Uterus (tissue), 4 donors: ENCODE measurements around the gene CPA1. TPM values are rescaled to one million over a fixed set of nuclear protein-coding genes. Genes with fewer than 3 reads are reported as not detected.

Experiments used
- DNase-seq, 2 donors: peaks; one replicate each; pipeline ENCODE4 v3.0.0-alpha.2; 2019 to 2020
- H3K27ac ChIP-seq, 2 donors: fragments of 200-600 bp; sonication (generic); 1 replicate in 1 of 2; 2 replicates in 1 of 2; pipeline ENCODE4 v1.5.1; 2016 to 2018
- H3K27me3 ChIP-seq, 2 donors: fragments of 200-600 bp; sonication (generic); one replicate each; pipeline ENCODE4 v1.5.1; 2018 to 2019; ENCODE audit warnings: control low read depth in 1 of 2
- H3K36me3 ChIP-seq, 2 donors: fragments of 200-600 bp; sonication (generic); one replicate each; pipeline ENCODE4 v1.5.1; 2019; ENCODE audit warnings: control low read depth in 1 of 2
- H3K4me1 ChIP-seq, 2 donors: fragments of 200-600 bp; sonication (generic); one replicate each; pipeline ENCODE4 v1.5.1; 2018 to 2019; ENCODE audit warnings: control low read depth in 1 of 2
- H3K4me3 ChIP-seq, 2 donors: fragments of 200-600 bp; sonication (generic); 1 replicate in 1 of 2; 2 replicates in 1 of 2; pipeline ENCODE4 v1.5.1; 2018 to 2019; ENCODE audit warnings: mild to moderate bottlenecking in 1 of 2
- H3K9me3 ChIP-seq, 2 donors: fragments of 200-600 bp; sonication (generic); one replicate each; pipeline ENCODE4 v1.5.1; 2019; ENCODE audit warnings: control low read depth in 1 of 2
- POLR2A ChIP-seq, 2 donors: fragments of 450-650 bp; IDR thresholded peaks; one replicate each; pipeline ENCODE4 v1.6.1; 2016; ENCODE audit warnings: antibody characterized with exemption in 2 of 2, mild to moderate bottlenecking in 1 of 2, moderate library complexity in 1 of 2
- intact Hi-C: fragments of 100-400 bp; cut with DNase I; formaldehyde crosslinking; loops from one replicate; pipeline ENCODE4 v1.15.1; 2023; ENCODE audit warnings: low total_unique reads
- total RNA-seq, 4 donors: library from RNA; depleted of rRNA in 3 of 4; stranded (reverse); fragments of >200 nt in 3 of 4; gene quantifications; one replicate each; pipeline versions ENCODE4 v1.1.0 to v1.2.4, GENCODE V29; 2014 to 2023
- TF ChIP-seq, protein P1 (sequence below), 4 experiments: fragments of 200-600 bp in 2 of 4; fragments of 450-650 bp in 2 of 4; sonication (generic) in 2 of 4; IDR thresholded peaks; one replicate each; pipeline ENCODE4 v1.5.1; 2016 to 2019; ENCODE audit warnings: antibody characterized with exemption in 4 of 4, mild to moderate bottlenecking in 2 of 4, moderate library complexity in 1 of 4
- donor health status: DM: yes; HTN: yes; CAD: no.

Gene CPA1
- total RNA-seq, 4 donors from 2014 or later: 0.46 to 3.8 TPM; not detected in 2

DNA sequence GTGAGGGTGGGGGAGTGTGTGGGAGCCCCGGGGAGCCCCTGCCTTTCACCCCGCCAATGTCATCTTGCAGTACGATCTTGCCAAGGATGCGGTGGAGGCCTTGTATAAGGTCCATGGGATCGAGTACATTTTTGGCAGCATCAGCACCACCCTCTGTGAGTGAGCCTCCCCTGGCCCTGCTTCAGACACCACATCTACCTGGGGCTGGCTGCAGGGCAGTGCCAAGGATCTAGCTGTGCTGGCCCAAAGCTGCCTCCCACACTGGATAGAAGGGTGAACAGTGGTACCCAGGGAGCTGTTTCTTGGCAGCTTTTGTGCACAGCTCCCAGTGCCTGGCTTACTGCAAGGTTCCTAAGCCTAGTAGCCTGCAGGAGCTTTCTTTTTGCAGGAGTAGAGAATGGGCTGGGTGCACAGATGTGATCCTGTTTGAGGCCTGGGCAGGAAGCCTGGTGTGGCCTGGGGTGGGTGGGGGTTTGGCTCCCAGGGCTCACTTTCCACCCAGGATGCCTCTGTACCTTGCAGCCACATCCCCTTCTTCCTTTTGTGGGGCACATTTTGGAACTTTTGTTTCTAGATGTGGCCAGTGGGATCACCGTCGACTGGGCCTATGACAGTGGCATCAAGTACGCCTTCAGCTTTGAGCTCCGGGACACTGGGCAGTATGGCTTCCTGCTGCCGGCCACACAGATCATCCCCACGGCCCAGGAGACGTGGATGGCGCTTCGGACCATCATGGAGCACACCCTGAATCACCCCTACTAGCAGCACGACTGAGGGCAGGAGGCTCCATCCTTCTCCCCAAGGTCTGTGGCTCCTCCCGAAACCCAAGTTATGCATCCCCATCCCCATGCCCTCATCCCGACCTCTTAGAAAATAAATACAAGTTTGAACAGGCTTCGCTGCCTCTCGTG is 12.2 kb upstream of the CPA1 start:
- Histone ChIP-seq H3K36me3 (no peaks in the 10 kb centered on the region), H3K9me3 (no peaks in the 10 kb centered on the region), H3K27ac (no peak overlapping the region), H3K4me1 (peaks cover 7 to 8% of the 10 kb centered on the region in 2 donors), H3K27me3 (no peaks in the 10 kb centered on the region), H3K4me3 (no peak overlapping the region)
- TF ChIP-seq, protein P1, sequence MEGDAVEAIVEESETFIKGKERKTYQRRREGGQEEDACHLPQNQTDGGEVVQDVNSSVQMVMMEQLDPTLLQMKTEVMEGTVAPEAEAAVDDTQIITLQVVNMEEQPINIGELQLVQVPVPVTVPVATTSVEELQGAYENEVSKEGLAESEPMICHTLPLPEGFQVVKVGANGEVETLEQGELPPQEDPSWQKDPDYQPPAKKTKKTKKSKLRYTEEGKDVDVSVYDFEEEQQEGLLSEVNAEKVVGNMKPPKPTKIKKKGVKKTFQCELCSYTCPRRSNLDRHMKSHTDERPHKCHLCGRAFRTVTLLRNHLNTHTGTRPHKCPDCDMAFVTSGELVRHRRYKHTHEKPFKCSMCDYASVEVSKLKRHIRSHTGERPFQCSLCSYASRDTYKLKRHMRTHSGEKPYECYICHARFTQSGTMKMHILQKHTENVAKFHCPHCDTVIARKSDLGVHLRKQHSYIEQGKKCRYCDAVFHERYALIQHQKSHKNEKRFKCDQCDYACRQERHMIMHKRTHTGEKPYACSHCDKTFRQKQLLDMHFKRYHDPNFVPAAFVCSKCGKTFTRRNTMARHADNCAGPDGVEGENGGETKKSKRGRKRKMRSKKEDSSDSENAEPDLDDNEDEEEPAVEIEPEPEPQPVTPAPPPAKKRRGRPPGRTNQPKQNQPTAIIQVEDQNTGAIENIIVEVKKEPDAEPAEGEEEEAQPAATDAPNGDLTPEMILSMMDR (IDR thresholded peaks at IDR 0.05): no peak
- no peak for TF ChIP-seq POLR2A (IDR thresholded peaks at IDR 0.05)
- intact Hi-C loops: no loop called here
- no peak for DNase-seq

DNA sequence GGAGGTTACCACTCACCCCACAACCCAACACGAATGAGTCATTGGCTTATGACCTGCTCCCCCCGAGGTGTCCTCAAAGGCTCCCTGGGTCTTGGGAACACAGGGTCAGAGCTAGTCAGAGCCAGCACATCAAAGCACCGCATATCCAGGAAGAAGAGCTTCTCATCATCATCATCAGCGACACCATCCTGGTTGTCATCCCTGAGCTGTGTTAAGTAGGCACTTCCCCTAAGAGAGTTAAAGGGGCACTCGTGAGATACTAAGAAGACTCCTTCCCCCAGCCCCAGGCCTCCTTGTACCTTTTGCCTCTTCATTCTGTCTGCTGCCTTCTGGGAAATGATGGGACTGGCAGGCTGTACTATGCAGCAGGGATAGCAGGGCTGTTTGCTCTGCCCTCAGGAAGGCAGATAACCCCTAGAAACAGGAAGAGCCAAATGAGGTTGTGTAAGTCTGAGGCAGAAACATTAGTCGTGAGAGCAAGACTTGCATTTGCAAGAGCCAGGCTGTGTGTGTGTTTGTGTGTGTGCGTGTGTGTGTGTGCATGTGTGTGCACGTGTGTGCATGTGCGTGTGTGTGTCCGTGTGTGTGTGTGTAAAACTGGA is 11.1 kb upstream of the CPA1 start:
- no peaks in the 10 kb centered on the region for H3K9me3 ChIP-seq
- no peaks in the 10 kb centered on the region for H3K36me3 ChIP-seq
- no peak for TF ChIP-seq POLR2A (IDR thresholded peaks at IDR 0.05)
- TF ChIP-seq, protein P1 (IDR thresholded peaks at IDR 0.05): no peak
- H3K4me1 ChIP-seq: peaks cover 12 to 14% of the 10 kb centered on the region in 2 donors
- no peak overlapping the region for H3K27ac ChIP-seq
- H3K27me3 ChIP-seq: no peaks in the 10 kb centered on the region
- H3K4me3 ChIP-seq: no peak overlapping the region
- intact Hi-C loops: no loop called here
- no peak for DNase-seq

DNA sequence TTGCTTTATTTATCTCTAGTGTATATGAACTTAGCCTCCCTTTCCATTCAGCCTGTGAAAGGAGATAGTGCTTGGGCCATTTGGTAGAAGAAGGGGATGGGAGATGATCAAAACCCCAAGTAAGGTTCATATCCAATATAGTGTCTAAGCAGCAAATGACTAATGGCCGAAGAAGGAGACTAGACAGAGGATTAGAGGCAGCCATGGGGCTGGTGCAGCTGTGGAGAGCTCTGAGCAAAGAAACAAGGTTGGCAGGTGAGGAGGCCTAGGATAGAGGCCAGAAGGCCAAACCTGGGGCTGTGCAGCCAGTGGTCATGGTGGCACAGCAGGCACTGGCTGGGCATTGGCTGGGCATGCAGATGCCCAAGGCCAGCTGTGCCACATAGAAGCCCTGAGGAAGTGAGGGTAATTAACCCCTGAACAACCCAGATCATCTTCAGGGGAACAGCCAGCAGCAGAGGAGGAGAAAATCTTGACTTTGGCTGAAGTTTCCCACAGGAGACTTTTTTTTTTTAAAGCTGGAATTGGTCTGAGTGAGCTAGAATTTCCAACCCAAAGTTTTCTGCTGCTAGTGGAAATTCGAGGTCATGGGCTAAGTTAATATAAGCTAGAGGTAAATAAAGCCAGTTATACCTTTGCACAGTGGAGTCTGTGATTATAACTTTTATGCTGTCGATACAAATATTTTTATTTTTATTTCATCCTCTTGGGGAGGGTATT is 10.3 kb upstream of the CPA1 start:
- Histone ChIP-seq H3K9me3 (no peaks in the 10 kb centered on the region), H3K27ac (peak overlapping the region in 1 of 2 donors; percentile 95), H3K27me3 (no peaks in the 10 kb centered on the region), H3K4me1 (peaks cover 12 to 14% of the 10 kb centered on the region in 2 donors), H3K4me3 (no peak overlapping the region), H3K36me3 (no peaks in the 10 kb centered on the region)
- no peak for DNase-seq
- intact Hi-C loops: no loop called here
- TF ChIP-seq POLR2A (IDR thresholded peaks at IDR 0.05): no peak
- TF ChIP-seq, protein P1 (IDR thresholded peaks at IDR 0.05): no peak

DNA sequence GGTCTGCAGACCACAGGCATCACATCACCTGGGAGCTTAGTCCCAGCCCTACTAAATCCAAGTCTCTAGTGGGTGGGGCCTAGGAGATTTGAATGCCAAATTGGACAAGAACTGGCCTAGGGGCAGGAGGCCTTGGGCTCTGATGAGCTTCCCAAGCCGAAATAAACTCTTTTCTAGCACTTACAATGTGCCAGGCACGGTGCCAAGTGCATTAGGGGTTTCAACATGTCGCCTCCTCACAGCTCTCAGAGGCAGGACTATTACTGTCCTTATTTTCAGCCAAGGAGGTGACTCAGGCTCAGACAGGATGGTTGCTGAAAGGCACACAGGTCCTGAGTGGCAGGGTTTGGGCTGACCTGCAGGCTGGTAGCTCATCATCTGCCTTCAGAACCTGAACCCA is 9.2 kb upstream of the CPA1 start:
- Histone ChIP-seq H3K9me3 (no peaks in the 10 kb centered on the region), H3K27me3 (no peaks in the 10 kb centered on the region), H3K4me1 (peaks cover 12 to 14% of the 10 kb centered on the region in 2 donors), H3K4me3 (no peak overlapping the region), H3K36me3 (no peaks in the 10 kb centered on the region), H3K27ac (peak overlapping the region; percentile 88 to 95)
- peak; percentile 62 to 67 for DNase-seq
- no peak for TF ChIP-seq POLR2A (IDR thresholded peaks at IDR 0.05)
- TF ChIP-seq, protein P1 (IDR thresholded peaks at IDR 0.05): no peak
- intact Hi-C loops: no loop called here
